Esophagus muscularis mucosa (tissue), 4 donors: Measurements from ENCODE around the gene SMIM44. TPM values are rescaled to one million over a fixed set of nuclear protein-coding genes. Genes with fewer than 3 reads are reported as not detected.
"Not testable (repeated sequence)": the region's sequence is repeated elsewhere in the genome, so short reads cannot be mapped to it uniquely, and the experiment has no call there.

Experiments
- DNase-seq: peaks from one replicate; pipeline ENCODE4 v3.0.0-alpha.2; 2017; ENCODE audit errors: extremely low spot score
- H3K27ac ChIP-seq, 4 donors: fragments of 200-600 bp; sonication (generic); replicated peaks in 1 of 4; 1 replicate in 3 of 4; 2 replicates in 1 of 4; pipeline ENCODE4 v1.5.1; 2016 to 2019; ENCODE audit warnings: mild to moderate bottlenecking in 1 of 4
- H3K27me3 ChIP-seq, 4 donors: fragments of 200-600 bp; sonication (generic); one replicate each; pipeline versions ENCODE4 v1.5.1 to v1.6.0; 2016 to 2019
- H3K36me3 ChIP-seq, 4 donors: fragments of 200-600 bp; sonication (generic); one replicate each; pipeline ENCODE4 v1.5.1; 2016 to 2019
- H3K4me1 ChIP-seq, 4 donors: fragments of 200-600 bp; sonication (generic); one replicate each; pipeline ENCODE4 v1.5.1; 2016 to 2019
- H3K4me3 ChIP-seq, 4 donors: fragments of 200-600 bp; sonication (generic); 1 replicate in 2 of 4; 2 replicates in 2 of 4; pipeline ENCODE4 v1.5.1; 2016 to 2019; ENCODE audit warnings: mild to moderate bottlenecking in 4 of 4, moderate library complexity in 1 of 4
- H3K9me3 ChIP-seq, 4 donors: fragments of 200-600 bp; sonication (generic); 1 replicate in 3 of 4; 2 replicates in 1 of 4; pipeline ENCODE4 v1.5.1; 2016 to 2019
- EP300 ChIP-seq: sonication (generic); formaldehyde crosslinking; IDR thresholded peaks from one replicate; pipeline ENCODE4 v1.6.1; 2017; ENCODE audit warnings: antibody characterized with exemption
- POLR2A ChIP-seq: fragments of 450-650 bp; IDR thresholded peaks from one replicate; pipeline ENCODE4 v1.6.1; 2017; ENCODE audit warnings: antibody characterized with exemption, moderate library complexity, mild to moderate bottlenecking, low read depth
- POLR2AphosphoS5 ChIP-seq, 2 donors: sonication (generic); formaldehyde crosslinking; IDR thresholded peaks; one replicate each; pipeline ENCODE4 v1.6.1; 2017; ENCODE audit warnings: antibody characterized with exemption in 2 of 2
- WGBS: methylation state at CpG from one replicate; pipeline ENCODE4 v1.1.5; 2018; 5-methylcytosine and 5-hydroxymethylcytosine counted together
- intact Hi-C: fragments of 100-400 bp; cut with DNase I; formaldehyde crosslinking; loops from one replicate; pipeline ENCODE4 v1.15.1; 2023
- total RNA-seq, 4 donors: library from RNA; depleted of rRNA; stranded (reverse); fragments of >200 nt; gene quantifications; one replicate each; pipeline versions ENCODE4 v1.1.0 to v1.2.1, GENCODE V29; 2016
- TF ChIP-seq, protein P1 (sequence below), 3 experiments: fragments of 200-600 bp in 2 of 3; fragments of 450-650 bp in 1 of 3; sonication (generic) in 2 of 3; IDR thresholded peaks; one replicate each; pipeline ENCODE4 v1.5.1; 2017 to 2019; ENCODE audit warnings: antibody characterized with exemption in 3 of 3, mild to moderate bottlenecking in 2 of 3, moderate library complexity in 1 of 3

SMIM44 gene
- not detected for total RNA-seq

DNA sequence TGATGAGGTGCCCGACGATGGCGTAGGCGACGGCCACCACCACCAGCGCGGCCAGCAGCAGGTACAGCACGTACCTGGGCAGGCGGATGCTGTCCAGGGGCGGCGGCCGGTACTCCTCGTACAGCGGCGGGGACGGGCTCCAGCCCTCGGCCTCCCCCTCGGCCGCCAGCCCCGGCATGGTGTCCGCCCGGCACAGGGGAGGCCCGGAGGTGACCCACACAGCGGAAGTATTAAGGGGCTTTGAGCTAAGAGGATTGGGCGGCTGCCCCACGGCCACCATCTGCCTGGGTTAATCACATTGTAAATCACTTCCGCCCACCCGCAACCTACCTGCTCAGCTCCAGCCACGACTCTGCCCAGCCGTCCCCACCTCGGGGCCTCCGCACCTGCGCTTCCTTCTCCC, at the start of gene SMIM44:
TSS of gene SMIM44 (minus strand) at position 216 of the 403 bp plus-strand sequence. CDS start at position 178, 38 bp downstream.
- WGBS: 75% methylated on average over 8 of the region's 33 CpGs
- TF ChIP-seq POLR2AphosphoS5 (IDR thresholded peaks at IDR 0.05) (no peak), EP300 (no peak), POLR2A (no peak)
- TF ChIP-seq, protein P1, sequence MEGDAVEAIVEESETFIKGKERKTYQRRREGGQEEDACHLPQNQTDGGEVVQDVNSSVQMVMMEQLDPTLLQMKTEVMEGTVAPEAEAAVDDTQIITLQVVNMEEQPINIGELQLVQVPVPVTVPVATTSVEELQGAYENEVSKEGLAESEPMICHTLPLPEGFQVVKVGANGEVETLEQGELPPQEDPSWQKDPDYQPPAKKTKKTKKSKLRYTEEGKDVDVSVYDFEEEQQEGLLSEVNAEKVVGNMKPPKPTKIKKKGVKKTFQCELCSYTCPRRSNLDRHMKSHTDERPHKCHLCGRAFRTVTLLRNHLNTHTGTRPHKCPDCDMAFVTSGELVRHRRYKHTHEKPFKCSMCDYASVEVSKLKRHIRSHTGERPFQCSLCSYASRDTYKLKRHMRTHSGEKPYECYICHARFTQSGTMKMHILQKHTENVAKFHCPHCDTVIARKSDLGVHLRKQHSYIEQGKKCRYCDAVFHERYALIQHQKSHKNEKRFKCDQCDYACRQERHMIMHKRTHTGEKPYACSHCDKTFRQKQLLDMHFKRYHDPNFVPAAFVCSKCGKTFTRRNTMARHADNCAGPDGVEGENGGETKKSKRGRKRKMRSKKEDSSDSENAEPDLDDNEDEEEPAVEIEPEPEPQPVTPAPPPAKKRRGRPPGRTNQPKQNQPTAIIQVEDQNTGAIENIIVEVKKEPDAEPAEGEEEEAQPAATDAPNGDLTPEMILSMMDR (IDR thresholded peaks at IDR 0.05): no peak
- H3K27ac ChIP-seq: no peak within 1 kb of the TSS
- intact Hi-C loops: no loop called here
- no peaks in the 10 kb centered on the region for H3K9me3 ChIP-seq
- H3K4me1 ChIP-seq: peaks cover 0 to 24% (median 0%) of the 10 kb centered on the region in 4 donors
- no peaks in the 10 kb centered on the region for H3K36me3 ChIP-seq
- no peak for DNase-seq
- H3K27me3 ChIP-seq: peaks cover 0 to 79% (median 33%) of the 10 kb centered on the region in 4 donors
- H3K4me3 ChIP-seq: no peak within 1 kb of the TSS

DNA sequence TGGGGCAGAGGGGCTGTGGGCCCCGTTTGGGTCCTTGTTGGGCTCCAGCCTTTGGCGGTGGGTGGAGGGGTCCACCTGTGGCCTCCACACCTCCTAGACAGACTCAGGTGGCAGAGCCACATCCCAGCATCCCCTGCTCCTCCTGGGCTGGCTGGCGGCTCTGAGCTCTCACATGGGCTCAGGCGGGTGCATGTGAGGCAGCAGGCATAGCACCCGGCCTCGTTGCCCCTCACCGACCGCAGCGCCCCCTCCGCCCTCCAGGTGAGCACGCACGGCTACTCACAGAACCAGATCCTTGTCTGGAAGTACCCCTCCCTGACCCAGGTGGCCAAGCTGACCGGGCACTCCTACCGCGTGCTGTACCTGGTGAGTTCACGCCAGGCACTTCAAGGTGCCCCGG, 49.8 kb upstream of the SMIM44 start:
- intact Hi-C loops: no loop called here
- Histone ChIP-seq H3K4me3 (no peak overlapping the region), H3K27ac (no peak overlapping the region), H3K36me3 (peaks cover 43 to 80% (median 68%) of the 10 kb centered on the region in 4 donors), H3K4me1 (peaks cover 0 to 21% (median 18%) of the 10 kb centered on the region in 4 donors), H3K27me3 (no peaks in the 10 kb centered on the region), H3K9me3 (no peaks in the 10 kb centered on the region)
- no peak for DNase-seq
- no peak for TF ChIP-seq POLR2AphosphoS5 (IDR thresholded peaks at IDR 0.05)
- TF ChIP-seq, protein P1 (IDR thresholded peaks at IDR 0.05): no peak
- 92% methylated on average over 5 of the region's 17 CpGs for WGBS

DNA sequence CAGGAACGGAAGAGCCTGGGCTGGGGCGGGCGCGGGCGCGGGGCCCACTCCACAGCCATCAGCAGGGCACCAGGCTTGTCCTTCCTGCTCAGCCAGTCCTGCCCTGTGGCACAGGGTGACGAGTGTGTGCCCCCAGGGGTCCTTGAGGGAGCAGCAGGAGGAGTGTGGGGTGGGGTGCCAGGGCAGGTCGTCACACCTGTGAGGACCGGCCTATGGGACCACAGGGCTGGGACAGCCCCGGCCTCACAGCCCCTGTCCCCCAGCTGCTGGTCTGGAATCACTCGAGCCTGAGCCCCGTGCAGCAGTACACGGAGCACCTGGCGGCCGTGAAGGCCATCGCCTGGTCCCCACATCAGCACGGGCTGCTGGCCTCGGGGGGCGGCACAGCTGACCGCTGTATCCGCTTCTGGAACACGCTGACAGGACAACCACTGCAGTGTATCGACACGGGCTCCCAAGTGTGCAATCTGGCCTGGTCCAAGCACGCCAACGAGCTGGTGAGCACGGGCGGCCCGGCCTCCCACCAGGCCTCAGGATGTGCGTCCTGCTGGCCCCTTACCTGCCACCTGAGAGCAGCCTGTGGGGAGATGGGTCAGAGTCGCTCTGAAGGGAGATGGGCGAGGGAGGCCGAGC, 49.0 kb upstream of the SMIM44 start:
- H3K4me3 ChIP-seq: no peak overlapping the region
- intact Hi-C loops: no loop called here
- peaks cover 0 to 18% (median 16%) of the 10 kb centered on the region in 4 donors for H3K4me1 ChIP-seq
- H3K36me3 ChIP-seq: peaks cover 50 to 81% (median 75%) of the 10 kb centered on the region in 4 donors
- H3K27ac ChIP-seq: no peak overlapping the region
- DNase-seq: no peak
- WGBS: 97% methylated on average over 26 of the region's 33 CpGs
- no peaks in the 10 kb centered on the region for H3K9me3 ChIP-seq
- no peak for TF ChIP-seq EP300
- TF ChIP-seq, protein P1 (IDR thresholded peaks at IDR 0.05): no peak
- TF ChIP-seq POLR2A: no peak
- no peak for TF ChIP-seq POLR2AphosphoS5 (IDR thresholded peaks at IDR 0.05)
- no peaks in the 10 kb centered on the region for H3K27me3 ChIP-seq

DNA sequence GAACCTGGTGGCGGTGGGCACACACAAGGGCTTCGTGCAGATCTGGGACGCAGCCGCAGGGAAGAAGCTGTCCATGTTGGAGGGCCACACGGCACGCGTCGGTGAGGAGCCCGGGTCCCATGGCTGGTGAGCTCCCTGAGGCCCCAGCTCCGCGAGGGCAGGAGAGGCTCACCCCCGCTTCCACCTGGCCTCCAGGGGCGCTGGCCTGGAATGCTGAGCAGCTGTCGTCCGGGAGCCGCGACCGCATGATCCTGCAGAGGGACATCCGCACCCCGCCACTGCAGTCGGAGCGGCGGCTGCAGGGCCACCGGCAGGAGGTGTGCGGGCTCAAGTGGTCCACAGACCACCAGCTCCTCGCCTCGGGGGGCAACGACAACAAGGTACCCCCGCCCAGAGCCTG, 48.5 kb upstream of the SMIM44 start:
- Histone ChIP-seq H3K27me3 (no peaks in the 10 kb centered on the region), H3K4me3 (no peak overlapping the region), H3K9me3 (no peaks in the 10 kb centered on the region), H3K27ac (no peak overlapping the region), H3K4me1 (peaks cover 0 to 12% (median 10%) of the 10 kb centered on the region in 4 donors), H3K36me3 (peaks cover 56 to 83% (median 79%) of the 10 kb centered on the region in 4 donors)
- intact Hi-C loops: no loop called here
- no CpG with 5 or more reads among the region's 29 CpGs for WGBS
- DNase-seq: no peak
- TF ChIP-seq, protein P1 (IDR thresholded peaks at IDR 0.05): no peak
- TF ChIP-seq POLR2A: no peak

DNA sequence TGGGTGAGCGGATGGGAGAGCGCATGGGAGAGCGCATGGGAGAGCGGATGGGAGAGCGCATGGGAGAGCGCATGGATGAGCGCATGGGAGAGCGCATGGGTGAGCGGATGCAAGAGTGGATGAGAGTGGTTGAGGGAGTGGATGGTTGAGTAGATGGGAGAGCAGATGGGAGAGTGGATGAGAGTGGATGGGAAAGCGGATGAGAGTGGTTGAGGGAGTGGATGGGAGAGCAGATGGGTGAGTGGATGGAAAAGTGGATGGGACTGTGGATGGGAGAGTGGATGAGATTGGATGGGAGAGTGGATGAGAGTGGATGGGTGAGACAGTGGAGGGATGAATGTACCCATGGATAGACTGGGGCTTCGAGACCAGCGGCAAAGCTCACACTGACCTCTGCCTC, 47.1 kb upstream of the SMIM44 start:
- no peak overlapping the region for H3K27ac ChIP-seq
- DNase-seq: no peak
- H3K27me3 ChIP-seq: no peaks in the 10 kb centered on the region
- no peak overlapping the region for H3K4me3 ChIP-seq
- no peaks in the 10 kb centered on the region for H3K4me1 ChIP-seq
- no peaks in the 10 kb centered on the region for H3K9me3 ChIP-seq
- WGBS: 95% methylated on average over 12 of the region's 12 CpGs
- TF ChIP-seq EP300 (no peak), POLR2A (no peak), POLR2AphosphoS5 (IDR thresholded peaks at IDR 0.05) (no peak)
- TF ChIP-seq, protein P1 (IDR thresholded peaks at IDR 0.05): no peak
- intact Hi-C loops: no loop called here
- H3K36me3 ChIP-seq: peaks cover 63 to 83% (median 80%) of the 10 kb centered on the region in 4 donors

DNA sequence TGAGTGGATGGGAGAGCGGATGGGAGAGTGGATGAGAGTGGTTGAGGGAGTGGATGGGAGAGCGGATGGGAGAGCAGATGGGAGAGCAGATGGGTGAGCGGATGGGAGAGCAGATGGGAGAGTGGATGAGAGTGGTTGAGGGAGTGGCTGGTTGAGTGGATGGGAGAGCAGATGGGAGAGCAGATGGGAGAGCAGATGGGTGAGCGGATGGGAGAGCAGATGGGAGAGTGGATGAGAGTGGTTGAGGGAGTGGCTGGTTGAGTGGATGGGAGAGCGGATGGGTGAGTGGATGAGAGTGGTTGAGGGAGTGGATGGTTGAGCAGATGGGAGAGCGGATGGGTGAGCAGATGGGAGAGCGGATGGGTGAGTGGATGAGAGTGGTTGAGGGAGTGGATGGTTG, 46.1 kb upstream of the SMIM44 start:
- H3K27ac ChIP-seq, H3K9me3 ChIP-seq, DNase-seq, H3K4me3 ChIP-seq, H3K27me3 ChIP-seq, intact Hi-C loops, H3K4me1 ChIP-seq: not testable (repeated sequence)
- peaks cover 57 to 81% (median 76%) of the 10 kb centered on the region in 4 donors for H3K36me3 ChIP-seq
- 92% methylated on average over 7 of the region's 7 CpGs for WGBS
